ENCODE results near the gene PRICKLE2.

The PRICKLE2 gene

DNA sequence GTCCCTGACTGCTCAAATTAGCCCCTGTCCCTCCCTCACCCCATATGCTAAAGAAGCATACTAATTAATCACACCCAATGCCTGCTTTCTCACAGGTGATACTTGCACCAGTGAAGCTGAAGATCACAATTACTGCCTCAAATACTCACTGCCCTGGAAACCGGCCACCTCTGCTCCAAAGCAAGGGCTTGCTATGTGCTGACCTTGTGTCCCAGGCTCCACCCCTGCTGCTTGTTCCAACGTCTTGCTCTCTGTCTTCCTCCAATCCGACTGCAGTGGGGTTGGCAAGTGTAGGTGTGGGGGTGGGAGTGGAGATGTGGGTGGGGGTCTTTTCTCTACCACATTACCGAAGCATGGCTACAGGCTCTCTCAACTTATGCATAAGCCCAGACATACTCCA, 146.3 kb downstream of the PRICKLE2 start:
- Histone ChIP-seq H3K27ac (ENCODE audit: extremely low read depth, low read depth, low read length) (no peak overlapping the region), H3K4me3 (ENCODE audit: low read depth, low read length) (no peak overlapping the region), H3K36me3 (ENCODE audit: control insufficient read depth in 2 of 2, insufficient read depth in 1 of 2, low read length in 2 of 2) (no peaks in the 10 kb centered on the region), H3K9me3 (ENCODE audit: control insufficient read depth, insufficient read depth, low read depth, low read length) (no peaks in the 10 kb centered on the region), H3K4me1 (ENCODE audit: control insufficient read depth, insufficient read depth, low read length) (no peaks in the 10 kb centered on the region)
- TF ChIP-seq CTCF (tag by site-specific recombination; IDR thresholded peaks at IDR 0.05) (no peak), FEZF1 (tag by site-specific recombination; IDR thresholded peaks at IDR 0.05) (no peak)
- ChIA-PET CTCF (no interaction called here), POLR2A (no interaction called here)

DNA sequence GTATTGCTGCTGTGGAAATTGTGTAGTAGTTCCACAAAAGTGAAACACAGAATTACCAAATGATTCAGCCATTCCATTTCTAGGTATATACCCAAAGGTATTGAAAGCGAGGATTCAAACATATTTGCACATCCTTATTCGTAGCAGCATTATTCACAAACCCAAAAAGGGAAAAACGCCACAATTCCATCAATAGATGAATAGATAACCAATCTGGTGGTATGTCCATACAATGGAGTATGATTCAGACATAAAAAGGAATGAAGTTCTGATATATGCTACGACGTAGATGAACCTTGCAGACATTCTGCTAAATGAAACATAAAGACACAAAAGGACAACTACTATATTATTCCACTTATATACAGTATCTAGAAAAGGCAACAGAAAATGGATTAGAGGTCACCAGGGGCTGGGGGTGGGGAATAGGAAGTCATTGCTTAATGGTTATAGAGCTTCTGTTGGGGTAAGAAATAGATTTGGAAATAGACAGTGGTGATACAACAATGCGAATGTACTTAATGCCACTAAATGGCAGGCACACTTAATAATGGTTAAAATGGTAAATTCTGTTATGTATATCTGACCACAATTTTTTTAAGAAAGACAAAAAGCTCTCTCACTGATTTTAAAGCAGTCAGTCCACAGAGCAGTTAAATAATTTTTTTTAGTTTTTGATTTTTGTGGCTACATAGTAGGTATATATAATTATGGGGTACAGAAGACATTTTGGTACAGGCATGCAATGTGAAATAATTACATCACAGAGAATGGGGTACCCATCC, 150.2 kb downstream of the PRICKLE2 start:
- no peaks in the 10 kb centered on the region for H3K9me3 ChIP-seq (ENCODE audit: control insufficient read depth, insufficient read depth, low read depth, low read length)
- H3K27ac ChIP-seq (ENCODE audit: extremely low read depth, low read depth, low read length) = no peak overlapping the region
- ChIA-PET CTCF (no interaction called here), POLR2A (no interaction called here)
- H3K4me1 ChIP-seq (ENCODE audit: control insufficient read depth, insufficient read depth, low read length) = no peaks in the 10 kb centered on the region
- H3K4me3 ChIP-seq (ENCODE audit: low read depth, low read length) = no peak overlapping the region
- TF ChIP-seq ZNF704 (tag by site-specific recombination; IDR thresholded peaks at IDR 0.05) (no peak), OSR2 (tag by site-specific recombination; IDR thresholded peaks at IDR 0.05) (no peak), YY2 (tag by site-specific recombination; IDR thresholded peaks at IDR 0.05) (no peak), ZNF514 (tag by site-specific recombination; IDR thresholded peaks at IDR 0.05) (no peak), ZBTB11 (tag by site-specific recombination; conservative IDR thresholded peaks at IDR 0.05; ENCODE audit: low read depth) (no peak)
- no peaks in the 10 kb centered on the region for H3K36me3 ChIP-seq (ENCODE audit: control insufficient read depth in 2 of 2, insufficient read depth in 1 of 2, low read length in 2 of 2)

DNA sequence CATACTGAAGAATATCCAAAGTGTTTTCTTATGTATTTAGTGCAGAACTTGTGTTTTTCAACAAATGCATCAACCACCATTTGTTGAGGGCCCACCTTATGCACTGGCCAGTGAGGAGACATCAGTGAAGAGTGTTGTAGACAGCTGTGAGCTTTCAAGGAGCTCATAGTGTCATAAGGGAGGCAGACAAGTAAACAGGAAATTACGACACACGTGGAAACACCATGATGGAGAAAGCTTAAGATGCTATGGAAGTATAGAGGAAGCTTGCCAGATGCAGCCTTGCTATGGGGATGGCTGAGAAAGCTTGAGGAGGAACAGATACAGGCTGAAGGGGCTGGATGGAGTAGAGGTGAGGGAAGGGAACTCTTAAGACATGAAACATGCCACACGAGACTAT, 151.2 kb downstream of the PRICKLE2 start:
- Histone ChIP-seq H3K9me3 (ENCODE audit: control insufficient read depth, insufficient read depth, low read depth, low read length) (no peaks in the 10 kb centered on the region), H3K4me3 (ENCODE audit: low read depth, low read length) (no peak overlapping the region), H3K4me1 (ENCODE audit: control insufficient read depth, insufficient read depth, low read length) (no peaks in the 10 kb centered on the region), H3K27ac (ENCODE audit: extremely low read depth, low read depth, low read length) (no peak overlapping the region), H3K36me3 (ENCODE audit: control insufficient read depth in 2 of 2, insufficient read depth in 1 of 2, low read length in 2 of 2) (no peaks in the 10 kb centered on the region)
- TF ChIP-seq ZNF830 (tag by site-specific recombination; IDR thresholded peaks at IDR 0.05; ENCODE audit: low read depth) (no peak), ZNF585B (tag by site-specific recombination; IDR thresholded peaks at IDR 0.05) (no peak), ZNF513 (tag by site-specific recombination; IDR thresholded peaks at IDR 0.05) (no peak), ZNF184 (tag by site-specific recombination; IDR thresholded peaks at IDR 0.05) (no peak), WT1 (tag by site-specific recombination; IDR thresholded peaks at IDR 0.05) (no peak), ZNF776 (tag by site-specific recombination; IDR thresholded peaks at IDR 0.05; ENCODE audit: borderline replicate concordance) (no peak), ZNF416 (tag by site-specific recombination; IDR thresholded peaks at IDR 0.05) (no peak), HOXA7 (CRISPR knock-in tag; IDR thresholded peaks at IDR 0.05; ENCODE audit: borderline replicate concordance) (no peak), ZSCAN18 (tag by site-specific recombination; IDR thresholded peaks at IDR 0.05) (no peak), ZNF529 (tag by site-specific recombination; IDR thresholded peaks at IDR 0.05; ENCODE audit: insufficient replicate concordance) (no peak), ZNF121 (tag by site-specific recombination; IDR thresholded peaks at IDR 0.05) (no peak), SCRT1 (tag by site-specific recombination; IDR thresholded peaks at IDR 0.05; ENCODE audit: borderline replicate concordance) (no peak), ZNF324 (tag by site-specific recombination; IDR thresholded peaks at IDR 0.05) (no peak), ZNF354C (tag by site-specific recombination; IDR thresholded peaks at IDR 0.05; ENCODE audit: borderline replicate concordance, low read depth) (no peak)
- CTCF ChIA-PET = interaction anchor here (0.6 kb wide), 1 partner anchor 24 kb away, joined by 6 read pairs; no protein-coding TSS in a partner anchor
- POLR2A ChIA-PET = interaction anchor here (0.7 kb wide), 1 partner anchor 15 kb away, joined by 3 read pairs; no protein-coding TSS in a partner anchor

Data from HEK293 (cell line).